ENCODE data around the gene TTC9C. TPM values are rescaled to one million over a fixed set of nuclear protein-coding genes. Genes with fewer than 3 reads are reported as not detected.
"Not testable (repeated sequence)": the region's sequence is repeated elsewhere in the genome, so short reads cannot be mapped to it uniquely, and the experiment has no call there.

TTC9C gene
- total RNA-seq (2014; rRNA removed; shearing (Covaris generic)): 34.3 and 47.2 TPM in 2 replicates

- in situ Hi-C loops (cut with HindIII; ENCODE audit: low sequenced_read_pairs): no loop called here
- DNase-seq (ENCODE audit: low spot score): peak; percentile 94
Observed at GRCh38 chr11:62728171-62728988, at the start of gene TTC9C. Gene TTC9C, plus strand, starts transcription at chr11:62728486. Its CDS starts 363 bp downstream, at chr11:62728849.

GRCh38 chr11:62678770-62679696, 49.3 kb upstream of the TTC9C start, which contains the start of gene UBXN1:
Gene UBXN1, minus strand, starts transcription at chr11:62679073. Its CDS starts 150 bp downstream, at chr11:62678923.
- in situ Hi-C loops (cut with HindIII; ENCODE audit: low sequenced_read_pairs): no loop called here
- peak; percentile 89 for DNase-seq (ENCODE audit: low spot score)

DNA sequence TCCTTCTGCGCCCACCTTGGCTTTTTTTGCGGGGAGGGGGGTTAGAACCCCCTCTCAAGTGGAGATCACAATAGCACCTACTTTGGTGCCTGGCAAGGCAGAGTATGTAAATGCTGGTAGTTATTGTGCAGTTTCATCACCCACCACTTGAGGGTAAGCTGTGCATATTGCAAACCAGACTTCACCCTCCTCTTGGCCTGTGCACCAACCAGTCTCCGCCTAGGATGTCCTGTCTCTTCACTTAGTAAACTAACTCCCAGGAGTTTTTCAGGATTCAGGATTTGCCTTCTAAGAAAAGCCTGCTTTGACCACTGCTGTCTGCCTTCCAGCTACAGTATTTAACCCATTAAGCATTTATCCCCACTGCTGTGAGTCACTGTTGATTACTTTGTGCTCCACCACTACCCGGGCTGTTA, 47.5 kb upstream of the TTC9C start:
- in situ Hi-C loops (cut with HindIII; ENCODE audit: low sequenced_read_pairs): no loop called here
- DNase-seq (ENCODE audit: low spot score): peak; percentile 52

DNA sequence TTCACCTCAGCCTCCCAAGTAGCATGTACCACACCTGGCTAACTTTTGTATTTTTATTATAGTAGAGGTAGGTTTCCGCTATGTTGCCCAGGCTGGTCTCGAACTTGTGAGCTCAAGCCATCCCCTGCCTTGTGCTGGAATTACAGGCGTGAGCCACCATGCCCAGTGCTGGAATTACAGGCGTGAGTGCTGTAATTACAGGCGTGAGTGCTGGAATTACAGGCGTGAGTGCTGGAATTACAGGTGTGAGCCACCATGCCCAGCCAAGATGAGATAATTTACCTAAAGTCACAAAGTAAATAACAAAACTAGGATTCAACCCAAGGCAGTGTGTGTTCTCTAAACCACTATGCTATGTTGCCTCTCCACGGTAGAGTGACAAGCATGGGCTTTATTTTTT, 45.8 kb upstream of the TTC9C start:
- DNase-seq (ENCODE audit: low spot score): no peak
- in situ Hi-C loops (cut with HindIII; ENCODE audit: low sequenced_read_pairs): no loop called here

- in situ Hi-C loops (cut with HindIII; ENCODE audit: low sequenced_read_pairs): no loop called here
- DNase-seq (ENCODE audit: low spot score): no peak
Observed at GRCh38 chr11:62687508-62688396, 40.5 kb upstream of the TTC9C start.

DNA sequence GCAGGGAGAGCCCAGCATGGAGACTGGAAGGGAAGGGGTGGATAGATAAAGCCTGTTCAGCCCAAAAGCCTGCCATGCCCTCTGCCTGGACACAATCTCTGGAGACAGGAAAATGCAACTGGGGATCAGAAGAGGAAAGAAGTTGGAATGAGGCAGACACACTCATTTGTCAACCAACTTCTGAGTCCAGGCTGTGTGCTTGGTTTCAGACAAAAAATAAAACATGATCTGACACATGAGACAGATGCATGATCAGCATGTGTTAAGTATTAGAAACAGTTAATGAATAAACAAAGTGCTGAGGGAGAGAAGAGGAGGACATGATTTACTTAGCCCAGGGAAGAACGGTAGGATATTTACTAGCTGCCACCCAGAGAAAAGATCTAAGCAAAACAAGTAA, 39.8 kb upstream of the TTC9C start:
- in situ Hi-C loops (cut with HindIII; ENCODE audit: low sequenced_read_pairs): no loop called here
- DNase-seq (ENCODE audit: low spot score): no peak

DNA sequence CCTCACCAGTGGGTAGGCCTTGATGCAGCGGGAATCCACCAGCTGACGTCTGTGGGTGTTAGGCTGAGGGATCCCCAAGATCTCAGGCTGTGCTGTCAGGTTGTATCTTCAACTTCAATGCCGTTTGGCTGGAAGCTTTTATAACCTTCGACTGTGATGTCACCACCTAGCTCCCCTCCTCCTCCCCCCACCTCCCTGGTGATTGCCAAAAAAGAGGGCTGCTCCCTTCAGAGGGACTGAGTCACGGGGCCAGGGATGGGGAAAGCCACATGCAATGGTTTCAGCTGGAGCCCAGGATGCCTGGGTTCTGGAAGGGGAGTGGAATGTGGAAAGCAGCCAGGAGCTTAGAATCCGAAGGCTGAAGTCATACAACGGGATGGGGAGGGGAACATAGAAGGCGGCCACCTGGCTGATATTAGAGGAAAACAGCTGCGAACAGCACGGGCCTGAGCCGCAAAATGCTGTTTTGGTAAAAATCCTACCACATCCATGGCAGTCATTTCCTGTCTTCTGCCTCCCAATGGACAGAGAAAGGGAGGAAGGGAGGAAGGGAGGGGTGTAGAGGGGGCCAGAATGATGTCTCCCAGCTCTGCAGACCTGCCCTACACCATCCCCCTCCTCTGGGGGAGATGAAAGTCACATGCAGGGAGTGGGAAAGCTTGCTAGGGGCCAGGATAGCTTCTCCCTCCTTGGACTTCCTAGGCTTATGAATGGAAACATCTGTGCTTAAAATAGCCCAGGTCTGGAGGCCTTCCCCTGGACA, 38.7 kb upstream of the TTC9C start, which contains the start of gene LRRN4CL:
Gene LRRN4CL, minus strand, starts transcription at position 110 of the 763 bp plus-strand sequence. CDS start 1,022 bp downstream, outside the sequence.
- peak; percentile 41 for DNase-seq (ENCODE audit: low spot score)

GRCh38 chr11:62693624-62694023, 34.7 kb upstream of the TTC9C start:
- DNase-seq (ENCODE audit: low spot score); in situ Hi-C loops (cut with HindIII; ENCODE audit: low sequenced_read_pairs): not testable (repeated sequence)

More for the DNA sequence above, 38.7 kb upstream of the TTC9C start, which contains the start of gene LRRN4CL:
- in situ Hi-C loops (cut with HindIII; ENCODE audit: low sequenced_read_pairs): no loop called here

DNA sequence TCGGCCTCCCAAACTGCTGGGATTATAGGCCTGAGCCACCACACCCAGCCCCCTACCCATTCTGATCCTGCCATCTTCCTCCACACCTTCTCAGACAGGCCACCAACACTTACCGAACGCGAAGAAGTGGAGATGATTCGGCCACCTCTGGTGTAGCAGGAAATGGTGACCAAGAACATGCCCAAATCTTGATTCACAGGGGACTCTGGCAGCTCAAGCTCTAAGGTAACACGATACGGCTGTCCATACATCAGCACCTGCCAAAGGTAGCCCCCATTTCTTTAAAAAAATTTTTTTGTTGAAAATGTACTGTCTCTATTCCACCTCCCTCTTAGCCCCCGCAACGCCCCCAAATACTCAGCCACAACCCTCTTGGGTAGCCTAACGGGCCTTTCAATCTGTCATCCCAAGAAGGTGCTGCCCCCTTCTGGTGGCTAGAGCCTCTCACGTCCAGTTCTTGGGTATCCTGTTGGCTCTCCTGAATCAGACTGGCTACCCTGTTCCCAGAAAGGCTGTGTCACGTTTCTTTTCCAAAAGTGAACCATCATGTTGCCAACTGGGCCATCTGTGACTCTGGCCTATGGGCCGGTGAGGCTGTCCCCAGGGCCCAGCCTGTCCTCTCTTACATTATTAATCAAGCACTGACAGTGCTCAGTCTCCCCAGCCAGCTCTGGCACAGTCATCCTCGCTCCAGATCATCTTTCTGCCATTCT, 33.7 kb upstream of the TTC9C start:
- DNase-seq (ENCODE audit: low spot score): peak; percentile 94
- in situ Hi-C loops (cut with HindIII; ENCODE audit: low sequenced_read_pairs): no loop called here

DNA sequence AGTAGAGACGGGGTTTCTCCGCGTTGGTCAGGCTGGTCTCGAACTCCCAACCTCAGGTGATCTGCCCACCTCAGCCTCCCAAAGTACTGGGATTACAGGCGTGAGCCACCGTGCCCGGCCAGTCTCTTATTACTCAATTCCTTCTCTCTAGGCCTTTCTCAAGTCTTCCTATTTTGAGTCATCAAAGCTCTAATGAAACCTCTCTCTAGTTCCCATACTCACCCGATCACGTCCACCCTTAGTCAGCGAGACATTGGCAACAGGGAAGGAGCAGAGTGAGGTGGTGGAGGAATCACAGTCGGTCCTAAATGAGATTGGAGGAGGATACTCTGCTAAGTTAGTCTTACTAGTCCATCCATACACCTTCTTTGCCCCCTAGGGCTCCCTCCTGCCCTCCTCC, 26.0 kb upstream of the TTC9C start:
- no peak for DNase-seq (ENCODE audit: low spot score)
- in situ Hi-C loops (cut with HindIII; ENCODE audit: low sequenced_read_pairs): no loop called here

DNA sequence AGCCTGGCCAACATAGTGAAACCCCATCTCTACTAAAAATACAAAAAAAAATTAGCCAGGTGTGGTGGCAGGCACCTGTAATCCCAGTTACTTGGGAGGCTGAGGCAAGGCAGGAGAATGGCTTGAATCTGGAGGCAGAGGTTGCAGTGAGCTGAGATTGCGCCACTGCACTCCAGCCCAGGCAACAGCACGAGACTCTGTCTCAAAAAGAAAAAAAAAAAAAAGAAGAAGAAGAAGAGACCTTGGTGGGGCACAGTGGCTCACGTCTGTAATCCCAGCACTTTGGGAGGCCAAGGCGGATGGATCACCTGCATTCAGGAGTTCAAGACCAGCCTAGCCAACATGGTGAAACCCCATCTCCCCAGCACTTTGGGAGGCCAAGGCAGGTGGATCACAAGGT, 24.4 kb upstream of the TTC9C start:
- in situ Hi-C loops (cut with HindIII; ENCODE audit: low sequenced_read_pairs): not testable (repeated sequence)

DNA sequence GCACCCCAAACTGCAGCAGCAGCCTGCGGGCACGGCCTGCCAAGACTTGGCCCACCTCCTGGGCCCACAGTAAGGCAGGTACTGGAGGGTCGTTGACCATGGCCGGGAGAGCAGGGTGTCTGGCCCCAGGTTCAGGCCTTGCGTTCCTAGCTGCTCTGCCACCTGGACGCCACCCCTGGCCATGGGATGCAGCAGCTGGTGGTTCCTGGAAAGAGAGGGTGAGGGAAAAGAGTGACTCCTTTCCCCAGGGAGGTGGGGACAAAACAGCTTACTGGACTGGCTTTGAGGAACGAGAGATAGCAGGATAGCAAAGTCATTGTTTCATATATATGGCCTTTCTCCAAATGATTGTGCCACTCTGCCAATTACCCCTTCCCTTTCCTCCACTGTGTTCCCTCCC, 22.9 kb upstream of the TTC9C start:
- in situ Hi-C loops (cut with HindIII; ENCODE audit: low sequenced_read_pairs): no loop called here
- no peak for DNase-seq (ENCODE audit: low spot score)

More for the DNA sequence above, 24.4 kb upstream of the TTC9C start:
- not testable (repeated sequence) for DNase-seq (ENCODE audit: low spot score)

- in situ Hi-C loops (cut with HindIII; ENCODE audit: low sequenced_read_pairs): no loop called here
- peak; percentile 95 for DNase-seq (ENCODE audit: low spot score)
Observed at GRCh38 chr11:62705880-62706849, 22.1 kb upstream of the TTC9C start.

GRCh38 chr11:62706850-62707247, 21.4 kb upstream of the TTC9C start:
- no peak for DNase-seq (ENCODE audit: low spot score)

DNA sequence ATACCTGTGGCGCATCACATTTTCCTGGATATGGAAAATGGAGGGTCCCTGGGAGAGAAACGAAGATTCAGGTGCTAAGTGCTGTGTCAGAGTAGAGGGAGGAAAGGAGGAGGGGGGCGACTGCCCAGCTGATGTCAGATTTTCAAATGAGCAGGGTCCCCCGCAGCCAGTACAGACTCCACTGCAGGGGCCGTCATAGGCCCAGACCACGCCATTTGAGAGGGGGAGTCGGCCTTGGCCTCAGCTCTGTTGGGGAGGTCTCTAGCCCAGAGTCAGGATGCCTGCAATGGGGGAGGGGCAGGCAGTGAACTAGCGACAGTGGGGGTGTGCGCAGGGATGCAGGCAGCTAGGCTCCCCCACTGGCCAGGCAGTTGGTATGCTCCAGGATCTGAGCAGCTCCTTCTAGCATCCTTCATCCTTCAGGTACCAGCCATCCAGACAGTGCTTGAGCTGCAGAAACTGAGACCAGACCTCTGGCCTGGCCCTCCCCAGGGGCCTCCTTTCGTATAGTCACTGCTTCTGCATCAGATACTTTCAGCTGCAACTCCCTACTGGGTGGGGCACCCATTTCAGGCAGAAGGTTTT, 20.9 kb upstream of the TTC9C start, which contains the start of the genes BSCL2 and GNG3:
Gene BSCL2, minus strand, starts transcription at position 148 of the 585 bp plus-strand sequence. CDS start 229 bp downstream, outside the sequence.
Gene GNG3, plus strand, starts transcription at position 400 of the 585 bp plus-strand sequence. CDS start 620 bp downstream, outside the sequence.
- in situ Hi-C loops (cut with HindIII; ENCODE audit: low sequenced_read_pairs): no loop called here
- DNase-seq (ENCODE audit: low spot score): peak; percentile 99

More at GRCh38 chr11:62706850-62707247, 21.4 kb upstream of the TTC9C start:
- in situ Hi-C loops (cut with HindIII; ENCODE audit: low sequenced_read_pairs): no loop called here

- in situ Hi-C loops (cut with HindIII; ENCODE audit: low sequenced_read_pairs): no loop called here
- DNase-seq (ENCODE audit: low spot score): no peak
Observed at GRCh38 chr11:62708392-62708791, 19.9 kb upstream of the TTC9C start.
